Measurements from ENCODE around the gene NCS1.
A peak's percentile ranks its signal among the peaks of the same experiment; 100 is the strongest.

NCS1 gene

DNA sequence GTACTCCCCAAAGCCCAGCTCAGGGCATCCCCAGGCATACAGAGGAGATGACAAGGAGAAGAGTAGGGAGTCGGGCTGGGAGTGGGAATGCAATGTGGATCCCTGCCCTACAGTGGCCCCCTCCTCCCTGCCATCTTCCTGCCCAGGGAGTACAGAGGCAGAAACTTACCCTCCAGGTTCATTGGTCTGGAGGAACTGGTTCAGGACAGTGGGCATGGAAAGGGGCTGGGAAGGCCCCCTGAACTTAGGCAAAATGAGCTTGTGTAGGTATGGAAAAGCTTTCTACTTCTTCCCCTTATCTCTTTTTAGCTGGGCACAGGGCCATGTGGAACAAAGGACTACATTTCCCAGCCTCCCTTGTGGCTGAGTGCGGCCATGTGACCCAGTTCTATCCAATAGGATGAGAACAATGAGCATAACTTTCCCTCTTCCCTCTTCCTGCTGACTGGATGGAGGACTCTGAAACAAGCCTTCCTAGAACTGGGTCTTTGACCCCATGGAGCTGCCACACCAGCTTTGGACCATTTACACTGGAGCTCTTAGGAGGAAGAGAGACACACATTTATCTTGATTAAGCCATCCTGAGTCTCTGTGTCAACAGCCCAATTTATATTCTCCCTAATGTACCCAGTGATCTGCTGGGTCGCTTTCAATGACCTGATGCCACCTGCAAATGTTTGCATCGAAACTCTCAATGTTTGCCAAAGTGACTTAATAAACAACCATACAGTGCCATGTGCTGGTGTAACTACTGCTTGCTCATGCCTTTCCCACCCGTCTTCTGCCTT is 68.4 kb downstream of the NCS1 start:
- Histone ChIP-seq H3K27ac (ENCODE audit: low read depth, low read length) (no peak overlapping the region), H3K4me3 (ENCODE audit: low read depth in 1 of 5, low read length in 5 of 5) (no peak overlapping the region), H3K9me3 (ENCODE audit: control insufficient read depth in 5 of 5, low read length in 5 of 5) (no peaks in the 10 kb centered on the region), H3K27me3 (ENCODE audit: control insufficient read depth in 5 of 5, insufficient read depth in 4 of 5, low read length in 5 of 5) (peaks cover 0 to 12% (median 0%) of the 10 kb centered on the region in 5 donors), H3K9ac (ENCODE audit: low read length in 5 of 5) (no peak overlapping the region), H3K36me3 (ENCODE audit: control insufficient read depth in 5 of 5, insufficient read depth in 5 of 5, low read length in 5 of 5) (no peaks in the 10 kb centered on the region), H3K4me1 (ENCODE audit: control insufficient read depth in 5 of 5, insufficient read depth in 5 of 5, low read length in 5 of 5) (peaks cover 0 to 15% (median 10%) of the 10 kb centered on the region in 5 donors)

DNA sequence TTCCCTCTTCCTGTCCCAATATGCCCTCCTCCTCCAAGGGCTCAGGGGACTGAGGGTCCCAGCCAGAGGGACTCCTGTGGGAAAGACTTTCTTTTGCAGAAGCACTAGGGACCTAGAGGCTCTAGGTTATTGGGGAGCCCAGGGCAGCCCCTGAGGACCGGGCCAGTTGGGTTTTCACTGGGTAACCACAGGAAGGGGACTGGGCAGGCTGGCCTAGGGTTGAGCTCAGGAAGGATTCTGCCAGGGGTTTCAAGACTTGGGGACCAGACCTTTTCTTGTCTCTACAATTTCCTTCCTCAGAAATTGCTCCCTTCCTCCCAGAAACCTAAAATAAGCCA is 69.0 kb downstream of the NCS1 start:
- Histone ChIP-seq H3K27ac (ENCODE audit: low read depth, low read length) (no peak overlapping the region), H3K36me3 (ENCODE audit: control insufficient read depth in 5 of 5, insufficient read depth in 5 of 5, low read length in 5 of 5) (no peaks in the 10 kb centered on the region), H3K4me3 (ENCODE audit: low read depth in 1 of 5, low read length in 5 of 5) (no peak overlapping the region), H3K27me3 (ENCODE audit: control insufficient read depth in 5 of 5, insufficient read depth in 4 of 5, low read length in 5 of 5) (peaks cover 0 to 12% (median 0%) of the 10 kb centered on the region in 5 donors), H3K9ac (ENCODE audit: low read length in 5 of 5) (no peak overlapping the region), H3K4me1 (ENCODE audit: control insufficient read depth in 5 of 5, insufficient read depth in 5 of 5, low read length in 5 of 5) (peaks cover 0 to 10% (median 6%) of the 10 kb centered on the region in 5 donors), H3K9me3 (ENCODE audit: control insufficient read depth in 5 of 5, low read length in 5 of 5) (no peaks in the 10 kb centered on the region)

DNA sequence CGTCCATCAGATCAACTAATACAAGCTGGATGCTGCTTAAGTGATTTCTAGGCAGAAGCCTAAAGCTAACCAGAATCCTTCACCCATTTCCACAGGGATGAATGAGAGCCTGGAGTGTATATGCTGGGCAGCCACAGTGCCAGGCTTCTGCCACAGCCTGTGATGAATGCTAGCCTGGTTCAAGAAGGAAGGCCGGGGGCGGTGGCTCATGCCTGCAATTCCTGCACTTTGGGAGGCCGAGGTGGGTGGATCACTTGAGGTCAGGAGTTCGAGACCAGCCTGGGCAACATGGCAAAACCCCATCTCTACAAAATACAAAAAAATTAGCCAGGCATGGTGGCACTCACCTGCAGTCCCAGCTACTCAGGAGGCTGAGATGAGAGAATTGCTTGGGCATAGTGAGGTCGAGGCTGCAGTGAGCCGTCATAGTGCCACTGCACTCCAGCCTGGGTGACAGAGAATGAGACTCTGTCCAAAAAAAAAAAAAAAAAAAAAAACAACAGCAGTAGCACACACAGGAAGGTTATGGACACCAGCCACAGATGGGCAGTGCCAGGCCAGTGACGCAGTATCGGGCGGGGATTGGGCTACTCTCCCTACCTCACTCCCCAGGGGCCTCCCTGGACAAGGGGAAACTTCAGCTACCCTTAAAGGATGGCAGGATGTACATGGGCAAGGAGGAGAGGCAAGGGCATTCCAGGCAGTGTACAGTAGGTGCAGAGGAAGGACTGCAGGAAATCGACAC is 70.2 kb downstream of the NCS1 start:
- H3K4me3 ChIP-seq (ENCODE audit: low read depth in 1 of 5, low read length in 5 of 5) = peak overlapping the region in 1 of 5 donors; percentile 11

DNA sequence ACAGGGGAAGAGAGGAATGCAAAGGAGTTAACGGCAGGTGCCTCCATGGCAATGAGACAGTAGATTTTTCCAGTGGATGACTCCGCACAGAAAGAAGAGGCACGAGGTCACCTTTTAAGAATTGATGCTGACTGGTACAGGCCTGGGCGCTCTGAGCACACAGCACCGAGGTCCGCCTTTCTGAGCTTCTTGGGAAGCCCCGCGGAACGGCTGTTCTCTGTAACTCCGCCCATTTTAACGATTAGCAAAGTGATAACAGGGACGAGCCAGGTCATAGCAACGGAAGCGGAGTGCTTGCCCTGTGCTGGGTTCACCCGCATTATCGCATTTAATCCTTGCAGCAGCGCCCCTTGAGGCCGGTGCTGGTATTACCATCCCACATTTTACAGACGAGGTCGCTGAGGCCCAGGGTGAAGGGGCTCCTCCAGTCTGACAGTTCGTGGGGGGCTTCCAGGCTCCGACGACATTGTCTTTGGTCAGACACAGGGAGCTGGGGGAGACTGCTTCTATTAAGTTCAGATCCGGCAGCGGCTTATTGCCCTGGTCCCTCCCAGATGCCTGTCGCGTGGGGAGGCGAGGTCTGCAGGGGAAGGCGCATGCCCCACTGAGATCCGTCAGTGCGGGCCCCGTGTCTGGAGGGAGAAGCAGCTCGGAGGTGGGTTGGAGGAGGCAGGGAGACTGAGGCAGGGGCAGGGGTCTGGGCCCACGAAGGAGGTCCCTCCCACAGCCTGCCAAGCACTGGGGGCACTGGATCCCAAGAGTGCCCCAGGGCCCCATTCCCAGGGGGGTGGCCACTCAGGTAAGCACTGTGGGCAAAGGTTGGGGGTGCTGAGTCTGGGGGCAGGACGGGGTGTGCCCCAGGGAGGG is 71.0 kb downstream of the NCS1 start:
- no peak overlapping the region for H3K27ac ChIP-seq (ENCODE audit: low read depth, low read length)
- no peak overlapping the region for H3K9ac ChIP-seq (ENCODE audit: low read length in 5 of 5)

More for the DNA sequence above, 70.2 kb downstream of the NCS1 start:
- Histone ChIP-seq H3K4me1 (ENCODE audit: control insufficient read depth in 5 of 5, insufficient read depth in 5 of 5, low read length in 5 of 5) (peaks cover 0 to 8% (median 6%) of the 10 kb centered on the region in 5 donors), H3K9me3 (ENCODE audit: control insufficient read depth in 5 of 5, low read length in 5 of 5) (no peaks in the 10 kb centered on the region), H3K9ac (ENCODE audit: low read length in 5 of 5) (no peak overlapping the region), H3K27me3 (ENCODE audit: control insufficient read depth in 5 of 5, insufficient read depth in 4 of 5, low read length in 5 of 5) (peaks cover 0 to 10% (median 0%) of the 10 kb centered on the region in 5 donors), H3K36me3 (ENCODE audit: control insufficient read depth in 5 of 5, insufficient read depth in 5 of 5, low read length in 5 of 5) (no peaks in the 10 kb centered on the region), H3K27ac (ENCODE audit: low read depth, low read length) (no peak overlapping the region)

DNA sequence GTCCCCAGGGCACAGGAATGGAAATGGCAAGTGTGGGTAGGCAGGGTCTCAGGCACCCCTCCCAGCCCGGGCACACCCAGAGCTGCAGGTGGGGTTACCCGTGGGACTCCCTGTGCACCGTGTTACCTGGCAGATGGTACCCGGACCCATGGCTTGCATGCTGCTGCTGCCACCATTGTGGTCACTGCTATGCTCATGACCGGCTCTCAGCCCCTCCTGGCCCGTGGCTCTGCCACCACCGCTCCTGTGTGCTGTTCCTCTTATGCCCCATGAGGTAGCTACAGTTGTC is 71.6 kb downstream of the NCS1 start:
- peaks cover 0 to 8% (median 6%) of the 10 kb centered on the region in 5 donors for H3K4me1 ChIP-seq (ENCODE audit: control insufficient read depth in 5 of 5, insufficient read depth in 5 of 5, low read length in 5 of 5)
- H3K9me3 ChIP-seq (ENCODE audit: control insufficient read depth in 5 of 5, low read length in 5 of 5) = no peaks in the 10 kb centered on the region
- no peak overlapping the region for H3K9ac ChIP-seq (ENCODE audit: low read length in 5 of 5)
- H3K4me3 ChIP-seq (ENCODE audit: low read depth in 1 of 5, low read length in 5 of 5) = no peak overlapping the region
- H3K36me3 ChIP-seq (ENCODE audit: control insufficient read depth in 5 of 5, insufficient read depth in 5 of 5, low read length in 5 of 5) = no peaks in the 10 kb centered on the region
- peaks cover 0 to 10% (median 0%) of the 10 kb centered on the region in 5 donors for H3K27me3 ChIP-seq (ENCODE audit: control insufficient read depth in 5 of 5, insufficient read depth in 4 of 5, low read length in 5 of 5)
- H3K27ac ChIP-seq (ENCODE audit: low read depth, low read length) = no peak overlapping the region

More for the DNA sequence above, 71.0 kb downstream of the NCS1 start:
- H3K9me3 ChIP-seq (ENCODE audit: control insufficient read depth in 5 of 5, low read length in 5 of 5) = no peaks in the 10 kb centered on the region
- H3K27me3 ChIP-seq (ENCODE audit: control insufficient read depth in 5 of 5, insufficient read depth in 4 of 5, low read length in 5 of 5) = peaks cover 0 to 10% (median 0%) of the 10 kb centered on the region in 5 donors
- H3K36me3 ChIP-seq (ENCODE audit: control insufficient read depth in 5 of 5, insufficient read depth in 5 of 5, low read length in 5 of 5) = no peaks in the 10 kb centered on the region
- peak overlapping the region in 2 of 5 donors; percentile 11 to 50 for H3K4me3 ChIP-seq (ENCODE audit: low read depth in 1 of 5, low read length in 5 of 5)
- peaks cover 0 to 8% (median 6%) of the 10 kb centered on the region in 5 donors for H3K4me1 ChIP-seq (ENCODE audit: control insufficient read depth in 5 of 5, insufficient read depth in 5 of 5, low read length in 5 of 5)

DNA sequence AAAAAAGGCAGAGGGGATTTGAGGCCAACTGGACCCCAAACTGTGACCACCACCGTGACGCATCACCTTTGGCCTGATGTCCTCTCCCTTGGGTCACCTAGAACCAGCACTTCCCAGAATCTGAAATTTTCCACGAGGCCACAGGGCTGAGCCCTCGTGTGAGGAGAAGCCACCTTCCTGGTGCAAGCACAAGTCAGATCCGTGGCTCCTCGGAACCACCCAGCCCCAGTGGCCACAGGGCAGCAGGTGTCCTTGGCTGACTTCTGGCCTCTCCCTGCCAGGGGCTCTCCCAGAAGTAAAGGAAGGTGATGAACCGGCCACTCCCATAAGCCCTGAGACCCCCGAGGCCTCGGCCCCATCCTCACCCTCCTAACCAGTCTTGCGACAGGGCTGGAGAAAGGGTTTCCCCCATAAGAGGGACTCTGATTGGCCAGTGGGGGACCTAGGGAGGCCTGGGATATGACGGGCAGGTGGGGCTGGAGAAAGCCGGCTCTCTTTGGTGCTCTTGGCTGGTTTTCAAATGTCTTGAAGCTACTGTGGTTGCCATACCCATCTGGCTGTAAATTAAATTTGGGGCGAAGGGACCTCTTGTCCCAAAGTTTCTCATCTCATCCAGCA is 72.5 kb downstream of the NCS1 start:
- no peak overlapping the region for H3K4me3 ChIP-seq (ENCODE audit: low read depth in 1 of 5, low read length in 5 of 5)
- no peak overlapping the region for H3K9ac ChIP-seq (ENCODE audit: low read length in 5 of 5)
- no peaks in the 10 kb centered on the region for H3K36me3 ChIP-seq (ENCODE audit: control insufficient read depth in 5 of 5, insufficient read depth in 5 of 5, low read length in 5 of 5)
- peaks cover 0 to 10% (median 0%) of the 10 kb centered on the region in 5 donors for H3K27me3 ChIP-seq (ENCODE audit: control insufficient read depth in 5 of 5, insufficient read depth in 4 of 5, low read length in 5 of 5)
- no peaks in the 10 kb centered on the region for H3K9me3 ChIP-seq (ENCODE audit: control insufficient read depth in 5 of 5, low read length in 5 of 5)
- H3K4me1 ChIP-seq (ENCODE audit: control insufficient read depth in 5 of 5, insufficient read depth in 5 of 5, low read length in 5 of 5) = peaks cover 0 to 8% (median 6%) of the 10 kb centered on the region in 5 donors
- H3K27ac ChIP-seq (ENCODE audit: low read depth, low read length) = no peak overlapping the region

DNA sequence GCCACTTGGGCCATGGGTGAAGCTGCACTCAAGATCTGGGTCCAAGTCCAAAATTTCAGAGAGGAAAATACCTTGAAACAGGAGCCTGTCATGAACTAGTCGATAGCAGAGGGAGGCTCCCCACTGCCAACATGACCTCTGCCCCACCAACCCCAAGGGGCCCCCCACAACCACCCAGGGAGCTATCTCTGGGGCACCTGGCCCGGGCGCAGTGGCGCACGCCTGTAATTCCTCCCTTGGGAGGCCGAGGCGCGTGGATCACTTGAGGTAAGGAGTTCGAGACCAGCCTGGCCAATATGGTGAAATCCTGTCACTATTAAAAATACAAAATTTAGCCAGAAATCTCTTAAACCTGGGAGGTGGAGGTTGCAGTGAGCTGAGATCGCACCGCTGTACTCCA is 73.3 kb downstream of the NCS1 start:
- Histone ChIP-seq H3K9me3 (ENCODE audit: control insufficient read depth in 5 of 5, low read length in 5 of 5) (no peaks in the 10 kb centered on the region), H3K27me3 (ENCODE audit: control insufficient read depth in 5 of 5, insufficient read depth in 4 of 5, low read length in 5 of 5) (peaks cover 0 to 10% (median 0%) of the 10 kb centered on the region in 5 donors), H3K4me3 (ENCODE audit: low read depth in 1 of 5, low read length in 5 of 5) (no peak overlapping the region), H3K4me1 (ENCODE audit: control insufficient read depth in 5 of 5, insufficient read depth in 5 of 5, low read length in 5 of 5) (peaks cover 0 to 8% (median 6%) of the 10 kb centered on the region in 5 donors), H3K36me3 (ENCODE audit: control insufficient read depth in 5 of 5, insufficient read depth in 5 of 5, low read length in 5 of 5) (no peaks in the 10 kb centered on the region), H3K27ac (ENCODE audit: low read depth, low read length) (no peak overlapping the region), H3K9ac (ENCODE audit: low read length in 5 of 5) (no peak overlapping the region)

DNA sequence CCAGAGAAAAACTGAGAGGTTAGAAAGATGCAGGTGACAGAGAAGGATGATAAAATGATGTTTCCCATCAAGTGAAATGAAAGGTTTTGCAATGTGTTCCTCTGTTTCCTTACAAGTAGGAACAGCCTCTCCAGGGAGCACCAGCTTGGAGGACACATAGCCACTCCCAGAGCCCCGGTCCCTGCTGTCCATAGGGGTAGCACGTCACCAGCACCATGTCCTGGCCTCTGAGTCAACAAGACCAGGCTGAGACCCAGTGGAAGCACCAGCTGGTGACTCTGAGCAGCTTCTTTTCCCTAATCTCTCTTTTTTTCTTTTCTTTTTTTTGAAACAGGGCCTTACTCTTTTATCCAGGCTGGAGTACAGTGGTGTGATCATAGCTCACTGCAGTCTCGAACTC is 73.9 kb downstream of the NCS1 start:
- Histone ChIP-seq H3K4me3 (ENCODE audit: low read depth in 1 of 5, low read length in 5 of 5) (no peak overlapping the region), H3K36me3 (ENCODE audit: control insufficient read depth in 5 of 5, insufficient read depth in 5 of 5, low read length in 5 of 5) (no peaks in the 10 kb centered on the region), H3K9me3 (ENCODE audit: control insufficient read depth in 5 of 5, low read length in 5 of 5) (peaks cover 0 to 3% (median 2%) of the 10 kb centered on the region in 5 donors), H3K27me3 (ENCODE audit: control insufficient read depth in 5 of 5, insufficient read depth in 4 of 5, low read length in 5 of 5) (peaks cover 0 to 10% (median 0%) of the 10 kb centered on the region in 5 donors), H3K4me1 (ENCODE audit: control insufficient read depth in 5 of 5, insufficient read depth in 5 of 5, low read length in 5 of 5) (peaks cover 0 to 8% (median 6%) of the 10 kb centered on the region in 5 donors), H3K27ac (ENCODE audit: low read depth, low read length) (no peak overlapping the region), H3K9ac (ENCODE audit: low read length in 5 of 5) (no peak overlapping the region)

DNA sequence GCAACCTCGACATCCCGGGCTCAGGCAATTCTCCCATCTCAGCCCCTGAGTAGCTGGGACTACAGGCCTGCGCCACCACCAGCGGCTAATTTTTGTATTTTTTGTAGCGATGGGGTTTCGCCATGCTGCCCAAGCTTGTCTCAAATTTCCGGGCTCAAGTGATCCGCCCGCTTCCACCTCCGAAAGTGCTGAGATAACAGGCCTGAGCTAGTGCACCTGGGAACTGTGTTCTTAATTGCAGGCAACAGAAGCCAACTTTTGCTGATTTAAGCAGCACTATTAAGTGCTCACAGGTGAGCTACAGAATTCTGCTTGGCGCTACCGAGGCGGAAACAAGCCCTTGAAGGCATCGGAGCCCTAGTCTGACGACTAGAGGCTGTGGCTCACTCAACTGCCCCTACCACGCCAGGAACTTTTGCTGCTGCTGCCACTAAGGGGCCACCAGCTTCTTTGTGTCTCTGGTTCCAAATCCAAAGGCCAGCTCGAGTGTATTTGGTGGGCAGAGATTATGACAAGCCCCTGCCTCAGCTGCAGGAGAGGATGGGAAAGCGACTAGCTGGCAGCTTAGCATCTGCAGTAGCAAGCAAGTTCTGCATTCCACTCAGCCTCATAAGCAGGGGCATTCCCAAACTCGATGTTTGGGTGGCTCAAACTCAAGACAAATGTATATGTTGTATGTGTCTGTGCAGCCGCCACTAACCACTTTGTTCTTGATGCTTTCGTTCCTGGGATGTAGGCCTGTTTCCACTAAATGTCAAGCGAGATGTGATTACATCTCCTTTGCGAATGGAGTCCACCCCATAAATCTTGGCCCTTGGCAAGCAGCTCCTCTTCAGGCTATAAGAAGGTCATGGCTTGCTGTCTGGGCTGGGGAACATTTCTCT is 82.8 kb downstream of the NCS1 start:
- no peaks in the 10 kb centered on the region for H3K36me3 ChIP-seq (ENCODE audit: control insufficient read depth in 5 of 5, insufficient read depth in 5 of 5, low read length in 5 of 5)
- peaks cover 0 to 4% (median 4%) of the 10 kb centered on the region in 5 donors for H3K9me3 ChIP-seq (ENCODE audit: control insufficient read depth in 5 of 5, low read length in 5 of 5)
- no peak overlapping the region for H3K9ac ChIP-seq (ENCODE audit: low read length in 5 of 5)
- no peak overlapping the region for H3K27ac ChIP-seq (ENCODE audit: low read depth, low read length)
- H3K27me3 ChIP-seq (ENCODE audit: control insufficient read depth in 5 of 5, insufficient read depth in 4 of 5, low read length in 5 of 5) = peaks cover 0 to 5% (median 0%) of the 10 kb centered on the region in 5 donors
- no peaks in the 10 kb centered on the region for H3K4me1 ChIP-seq (ENCODE audit: control insufficient read depth in 5 of 5, insufficient read depth in 5 of 5, low read length in 5 of 5)
- no peak overlapping the region for H3K4me3 ChIP-seq (ENCODE audit: low read depth in 1 of 5, low read length in 5 of 5)
